GM12878 (cell line): ENCODE results near the gene TMSB4X. TPM values are rescaled to one million over a fixed set of nuclear protein-coding genes. Genes with fewer than 3 reads are reported as not detected.

Experiments used
- CBFB ChIP-seq: IDR thresholded peaks from 2 replicates; pipeline ENCODE4 v1.6.1; 2016; ENCODE audit warnings: antibody characterized with exemption, low read depth
- CBX5 ChIP-seq: sonication (generic); IDR thresholded peaks from 2 replicates; pipeline ENCODE4 v1.6.1; 2016; ENCODE audit warnings: low read depth, moderate library complexity, mild to moderate bottlenecking, inconsistent platforms
- NR2C1 ChIP-seq: fragments of 450-650 bp; IDR thresholded peaks from 2 replicates; pipeline ENCODE4 v1.6.1; 2017; ENCODE audit warnings: antibody characterized with exemption, mild to moderate bottlenecking, moderate library complexity
- SMAD5 ChIP-seq: IDR thresholded peaks from 2 replicates; pipeline ENCODE4 v1.6.1; 2016; ENCODE audit warnings: antibody characterized with exemption, low read depth
- SP1 ChIP-seq: IDR thresholded peaks from one replicate; pipeline ENCODE4 v1.6.1; 2011; ENCODE audit warnings: low read depth, low read length
- polyA plus RNA-seq, 11 experiments: library from polyadenylated mRNA; depleted of rRNA in 4 of 11; unstranded in 6 of 11; stranded (reverse) in 5 of 11; fragments of >200 nt; fragmentation: Nextera tagmentation in 4 of 11; fragmentation: Illumina TruSeq in 1 of 11; extraction: Ambion mirVana in 4 of 11; extraction: Trizol in 1 of 11; gene quantifications; 1 replicate in 1 of 11; 2 replicates in 10 of 11; pipeline versions ENCODE4 v1.2.1 to v1.2.3, GENCODE V29; 2011 to 2016; ENCODE audit warnings: inconsistent platforms in 2 of 11, missing spikeins in 2 of 11, low read depth in 1 of 11
- total RNA-seq, 4 experiments: library from RNA; depleted of rRNA in 3 of 4; stranded (reverse); fragments of >200 nt in 3 of 4; fragmentation: Illumina TruSeq in 1 of 4; extraction: Trizol in 1 of 4; gene quantifications; 2 replicates each; pipeline versions ENCODE4 v1.2.1 to v1.2.3, GENCODE V29; 2013 to 2021
- TF ChIP-seq, protein P1 (sequence below): fragments of 450-650 bp; IDR thresholded peaks from 2 replicates; pipeline ENCODE4 v1.6.1; 2017; ENCODE audit warnings: mild to moderate bottlenecking, moderate library complexity
- TF ChIP-seq, protein P2 (sequence below): IDR thresholded peaks from 2 replicates; pipeline ENCODE4 v1.6.1; 2012; ENCODE audit warnings: low read depth, low read length, improper control_type of control experiment

TMSB4X gene
- total and polyA plus RNA-seq, 10 of the 15 experiments (the other 5 are each of a cell fraction or from before 2014, with no cell fraction given), result 13,924 to 37,234 (median 23,705) TPM

DNA sequence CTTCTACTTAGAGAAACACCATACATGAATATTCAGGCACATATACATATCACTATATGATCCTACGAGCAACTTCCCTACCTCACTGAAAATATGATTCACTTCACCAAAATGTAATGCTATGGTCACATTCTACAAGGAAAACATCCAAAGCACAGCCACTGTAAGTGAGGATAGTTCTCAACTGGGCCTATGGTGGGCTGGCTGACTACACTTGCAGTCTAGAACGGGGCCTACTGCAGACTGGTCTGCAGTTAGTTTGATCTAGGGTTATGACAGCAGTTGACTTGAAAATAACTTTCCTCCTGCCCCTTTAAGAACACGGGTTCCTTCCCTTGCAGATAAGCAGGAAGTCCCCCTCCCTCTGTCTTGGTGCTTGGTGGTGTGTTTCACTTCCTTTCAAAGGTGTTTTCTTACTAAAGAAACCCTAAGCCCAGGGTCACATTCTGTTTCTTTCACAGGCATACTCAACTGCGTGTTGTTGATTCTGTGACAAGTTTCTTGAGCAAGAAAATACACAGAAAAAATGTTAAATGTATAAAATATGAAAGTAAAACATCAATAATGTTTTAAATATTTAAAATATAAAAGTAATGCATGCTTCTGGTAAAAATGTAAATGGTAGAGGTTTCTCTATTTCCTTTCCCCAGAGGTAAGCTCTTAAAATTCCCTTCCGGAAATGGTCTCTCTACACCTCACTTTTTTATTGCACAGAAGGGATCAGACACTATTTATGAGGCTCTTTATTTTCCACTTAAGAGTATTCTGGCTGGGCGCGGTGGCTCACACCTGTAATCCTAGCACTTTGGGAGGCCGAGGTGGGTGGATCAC is 18.0 kb upstream of the TMSB4X start (continued):
- TF ChIP-seq, protein P1, sequence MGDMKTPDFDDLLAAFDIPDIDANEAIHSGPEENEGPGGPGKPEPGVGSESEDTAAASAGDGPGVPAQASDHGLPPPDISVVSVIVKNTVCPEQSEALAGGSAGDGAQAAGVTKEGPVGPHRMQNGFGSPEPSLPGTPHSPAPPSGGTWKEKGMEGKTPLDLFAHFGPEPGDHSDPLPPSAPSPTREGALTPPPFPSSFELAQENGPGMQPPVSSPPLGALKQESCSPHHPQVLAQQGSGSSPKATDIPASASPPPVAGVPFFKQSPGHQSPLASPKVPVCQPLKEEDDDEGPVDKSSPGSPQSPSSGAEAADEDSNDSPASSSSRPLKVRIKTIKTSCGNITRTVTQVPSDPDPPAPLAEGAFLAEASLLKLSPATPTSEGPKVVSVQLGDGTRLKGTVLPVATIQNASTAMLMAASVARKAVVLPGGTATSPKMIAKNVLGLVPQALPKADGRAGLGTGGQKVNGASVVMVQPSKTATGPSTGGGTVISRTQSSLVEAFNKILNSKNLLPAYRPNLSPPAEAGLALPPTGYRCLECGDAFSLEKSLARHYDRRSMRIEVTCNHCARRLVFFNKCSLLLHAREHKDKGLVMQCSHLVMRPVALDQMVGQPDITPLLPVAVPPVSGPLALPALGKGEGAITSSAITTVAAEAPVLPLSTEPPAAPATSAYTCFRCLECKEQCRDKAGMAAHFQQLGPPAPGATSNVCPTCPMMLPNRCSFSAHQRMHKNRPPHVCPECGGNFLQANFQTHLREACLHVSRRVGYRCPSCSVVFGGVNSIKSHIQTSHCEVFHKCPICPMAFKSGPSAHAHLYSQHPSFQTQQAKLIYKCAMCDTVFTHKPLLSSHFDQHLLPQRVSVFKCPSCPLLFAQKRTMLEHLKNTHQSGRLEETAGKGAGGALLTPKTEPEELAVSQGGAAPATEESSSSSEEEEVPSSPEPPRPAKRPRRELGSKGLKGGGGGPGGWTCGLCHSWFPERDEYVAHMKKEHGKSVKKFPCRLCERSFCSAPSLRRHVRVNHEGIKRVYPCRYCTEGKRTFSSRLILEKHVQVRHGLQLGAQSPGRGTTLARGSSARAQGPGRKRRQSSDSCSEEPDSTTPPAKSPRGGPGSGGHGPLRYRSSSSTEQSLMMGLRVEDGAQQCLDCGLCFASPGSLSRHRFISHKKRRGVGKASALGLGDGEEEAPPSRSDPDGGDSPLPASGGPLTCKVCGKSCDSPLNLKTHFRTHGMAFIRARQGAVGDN, result peak; percentile 69
- peak; percentile 20; the same call in 1 of the 2 replicates for TF ChIP-seq CBFB
- TF ChIP-seq CBX5, result no peak
- no peak for TF ChIP-seq NR2C1
- TF ChIP-seq, protein P2, sequence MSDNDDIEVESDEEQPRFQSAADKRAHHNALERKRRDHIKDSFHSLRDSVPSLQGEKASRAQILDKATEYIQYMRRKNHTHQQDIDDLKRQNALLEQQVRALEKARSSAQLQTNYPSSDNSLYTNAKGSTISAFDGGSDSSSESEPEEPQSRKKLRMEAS, result no peak
- peak; percentile 69 for TF ChIP-seq SP1
- TF ChIP-seq SMAD5, result no peak
- TF ChIP-seq, all 136 proteins: peak for 41
